Measurements from ENCODE around the gene INSYN2B.

INSYN2B gene

DNA sequence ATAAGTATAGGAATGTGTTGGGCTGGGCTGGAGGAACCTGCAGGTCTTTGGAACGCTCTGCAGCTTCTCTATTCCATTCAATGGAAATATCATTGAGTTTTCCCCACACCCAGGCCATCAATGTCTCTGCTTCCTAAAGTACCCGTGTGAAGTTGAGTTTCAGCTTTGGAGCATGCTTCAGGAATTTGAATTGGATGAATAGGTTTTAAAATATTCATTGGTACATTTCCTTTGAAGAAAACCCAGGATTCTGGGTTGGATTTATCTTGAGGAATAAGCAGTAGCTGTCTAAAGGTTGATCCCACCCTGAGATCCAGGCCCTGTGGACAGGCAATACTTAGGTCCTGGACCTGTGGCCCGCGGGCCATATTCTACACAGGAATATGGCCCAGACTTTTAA lies 37.3 kb downstream of the INSYN2B start:
- H3K36me3 ChIP-seq (replicated peaks; ENCODE audit: insufficient read depth, low read length) = no peaks in the 10 kb centered on the region
- no peaks in the 10 kb centered on the region for H4K20me1 ChIP-seq (ENCODE audit: insufficient read depth, low read length)
- no peaks in the 10 kb centered on the region for H3K27me3 ChIP-seq (replicated peaks; ENCODE audit: insufficient read depth, low read length)
- no peaks in the 10 kb centered on the region for H3K9me3 ChIP-seq (replicated peaks; ENCODE audit: insufficient read depth, low read length)
- DNase-seq = no peak
- no peaks in the 10 kb centered on the region for H3K9me2 ChIP-seq (replicated peaks; ENCODE audit: insufficient read depth, low read length)
- H3K79me2 ChIP-seq (ENCODE audit: low read length) = no peaks in the 10 kb centered on the region
- TF ChIP-seq EZH2phosphoT487 (IDR thresholded peaks at IDR 0.05; ENCODE audit: low read length) = no peak
- TF ChIP-seq, protein P1, sequence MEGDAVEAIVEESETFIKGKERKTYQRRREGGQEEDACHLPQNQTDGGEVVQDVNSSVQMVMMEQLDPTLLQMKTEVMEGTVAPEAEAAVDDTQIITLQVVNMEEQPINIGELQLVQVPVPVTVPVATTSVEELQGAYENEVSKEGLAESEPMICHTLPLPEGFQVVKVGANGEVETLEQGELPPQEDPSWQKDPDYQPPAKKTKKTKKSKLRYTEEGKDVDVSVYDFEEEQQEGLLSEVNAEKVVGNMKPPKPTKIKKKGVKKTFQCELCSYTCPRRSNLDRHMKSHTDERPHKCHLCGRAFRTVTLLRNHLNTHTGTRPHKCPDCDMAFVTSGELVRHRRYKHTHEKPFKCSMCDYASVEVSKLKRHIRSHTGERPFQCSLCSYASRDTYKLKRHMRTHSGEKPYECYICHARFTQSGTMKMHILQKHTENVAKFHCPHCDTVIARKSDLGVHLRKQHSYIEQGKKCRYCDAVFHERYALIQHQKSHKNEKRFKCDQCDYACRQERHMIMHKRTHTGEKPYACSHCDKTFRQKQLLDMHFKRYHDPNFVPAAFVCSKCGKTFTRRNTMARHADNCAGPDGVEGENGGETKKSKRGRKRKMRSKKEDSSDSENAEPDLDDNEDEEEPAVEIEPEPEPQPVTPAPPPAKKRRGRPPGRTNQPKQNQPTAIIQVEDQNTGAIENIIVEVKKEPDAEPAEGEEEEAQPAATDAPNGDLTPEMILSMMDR (IDR thresholded peaks at IDR 0.05; ENCODE audit: low read length) = no peak
- no peak overlapping the region for H2AFZ ChIP-seq (ENCODE audit: low read length)
- no peak overlapping the region for H3K9ac ChIP-seq (ENCODE audit: low read length)
- no peak overlapping the region for H3K4me3 ChIP-seq (ENCODE audit: low read length)
- H3F3A ChIP-seq (ENCODE audit: insufficient read depth, low read length) = no peaks in the 10 kb centered on the region
- H3K4me2 ChIP-seq (ENCODE audit: low read depth, low read length) = no peak overlapping the region
- H3K4me1 ChIP-seq (ENCODE audit: low read length) = no peaks in the 10 kb centered on the region
- no peak overlapping the region for H3K27ac ChIP-seq (ENCODE audit: low read length)

DNA sequence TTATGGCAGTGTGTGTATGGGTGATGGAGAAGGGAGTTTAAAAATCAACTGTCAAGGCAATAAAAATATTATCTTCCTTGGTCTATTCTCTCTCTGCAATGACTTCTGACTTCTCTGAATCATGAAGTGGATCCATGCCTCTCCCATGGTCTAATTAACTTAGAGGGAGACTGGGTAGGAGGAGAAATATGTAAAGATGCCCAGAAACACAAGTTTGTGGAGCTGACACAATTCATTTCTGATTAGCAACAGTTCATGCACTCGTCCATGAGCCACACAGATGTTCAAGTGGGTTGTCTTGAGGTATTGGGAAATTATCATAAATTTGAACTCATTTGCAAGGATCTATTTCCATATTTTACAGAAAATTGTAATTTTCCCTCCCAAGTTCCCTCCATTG lies 38.1 kb downstream of the INSYN2B start:
- Histone ChIP-seq H4K20me1 (ENCODE audit: insufficient read depth, low read length) (no peaks in the 10 kb centered on the region), H3K79me2 (ENCODE audit: low read length) (no peaks in the 10 kb centered on the region)

DNA sequence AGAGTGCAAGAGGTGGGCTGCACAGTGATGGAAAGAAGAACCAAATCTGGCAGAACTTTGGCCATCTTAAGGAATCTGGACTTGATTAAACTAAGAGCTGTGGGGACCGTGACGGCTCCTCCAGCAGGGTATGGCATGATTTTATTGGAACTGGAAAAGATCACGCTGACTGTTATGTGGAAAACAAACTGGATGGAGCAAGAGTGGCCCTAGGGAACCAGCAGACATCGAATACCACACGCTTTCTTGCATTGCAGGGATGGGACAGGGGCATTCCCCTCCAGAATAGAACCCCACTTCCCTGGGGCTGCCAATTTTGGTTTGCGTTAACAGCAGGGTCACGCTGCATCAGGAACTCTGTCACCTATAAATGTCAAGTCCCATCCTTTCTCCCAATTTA lies 38.8 kb downstream of the INSYN2B start:
- H3K4me1 ChIP-seq (ENCODE audit: low read length) = no peaks in the 10 kb centered on the region
- H3K4me3 ChIP-seq (ENCODE audit: low read length) = no peak overlapping the region
- H3K36me3 ChIP-seq (replicated peaks; ENCODE audit: insufficient read depth, low read length) = no peaks in the 10 kb centered on the region
- no peaks in the 10 kb centered on the region for H4K20me1 ChIP-seq (ENCODE audit: insufficient read depth, low read length)
- H3K4me2 ChIP-seq (ENCODE audit: low read depth, low read length) = no peak overlapping the region
- no peaks in the 10 kb centered on the region for H3F3A ChIP-seq (ENCODE audit: insufficient read depth, low read length)
- no peaks in the 10 kb centered on the region for H3K9me3 ChIP-seq (replicated peaks; ENCODE audit: insufficient read depth, low read length)
- H3K27me3 ChIP-seq (replicated peaks; ENCODE audit: insufficient read depth, low read length) = no peaks in the 10 kb centered on the region
- no peak overlapping the region for H2AFZ ChIP-seq (ENCODE audit: low read length)
- TF ChIP-seq, protein P1 (IDR thresholded peaks at IDR 0.05; ENCODE audit: low read length) = no peak
- TF ChIP-seq EZH2 (optimal IDR thresholded peaks at IDR 0.05; ENCODE audit: low read depth, low read length) (no peak), EZH2phosphoT487 (IDR thresholded peaks at IDR 0.05; ENCODE audit: low read length) (no peak)
- H3K27ac ChIP-seq (ENCODE audit: low read length) = no peak overlapping the region
- no peaks in the 10 kb centered on the region for H3K79me2 ChIP-seq (ENCODE audit: low read length)
- H3K9me2 ChIP-seq (replicated peaks; ENCODE audit: insufficient read depth, low read length) = no peaks in the 10 kb centered on the region
- DNase-seq = no peak
- H3K9ac ChIP-seq (ENCODE audit: low read length) = no peak overlapping the region

More for the DNA sequence above, 38.1 kb downstream of the INSYN2B start:
- TF ChIP-seq EZH2phosphoT487 (IDR thresholded peaks at IDR 0.05; ENCODE audit: low read length) = no peak
- TF ChIP-seq, protein P1 (IDR thresholded peaks at IDR 0.05; ENCODE audit: low read length) = no peak
- TF ChIP-seq EZH2 (optimal IDR thresholded peaks at IDR 0.05; ENCODE audit: low read depth, low read length) = no peak
- Histone ChIP-seq H3K4me1 (ENCODE audit: low read length) (no peaks in the 10 kb centered on the region), H3F3A (ENCODE audit: insufficient read depth, low read length) (no peaks in the 10 kb centered on the region), H3K4me3 (ENCODE audit: low read length) (no peak overlapping the region), H2AFZ (ENCODE audit: low read length) (no peak overlapping the region), H3K9me3 (replicated peaks; ENCODE audit: insufficient read depth, low read length) (no peaks in the 10 kb centered on the region), H3K36me3 (replicated peaks; ENCODE audit: insufficient read depth, low read length) (no peaks in the 10 kb centered on the region), H3K9me2 (replicated peaks; ENCODE audit: insufficient read depth, low read length) (no peaks in the 10 kb centered on the region), H3K27ac (ENCODE audit: low read length) (no peak overlapping the region), H3K27me3 (replicated peaks; ENCODE audit: insufficient read depth, low read length) (no peaks in the 10 kb centered on the region), H3K9ac (ENCODE audit: low read length) (no peak overlapping the region), H3K4me2 (ENCODE audit: low read depth, low read length) (no peak overlapping the region)
- DNase-seq = no peak
